Loucy (cell line): ENCODE results near the gene DPF1.

Experiments used
- H2AFZ ChIP-seq: fragments of 200-600 bp; sonication (generic); 2 replicates; pipeline ENCODE4 v1.6.0; 2016; ENCODE audit warnings: antibody characterized with exemption, mild to moderate bottlenecking, low read length, moderate library complexity
- H3F3A ChIP-seq: fragments of 200-600 bp; 2 replicates; pipeline ENCODE4 v1.6.0; 2016; ENCODE audit warnings: antibody characterized with exemption, low read depth, mild to moderate bottlenecking
- H3K27me3 ChIP-seq: fragments of 200-600 bp; sonication (generic); 2 replicates; pipeline ENCODE4 v1.6.1; 2014; ENCODE audit warnings: low read length, mild to moderate bottlenecking; ENCODE audit not compliant: insufficient read depth, poor library complexity, severe bottlenecking
- H3K36me3 ChIP-seq: fragments of 200-600 bp; sonication (generic); 2 replicates; pipeline ENCODE4 v1.6.1; 2016; ENCODE audit warnings: low read length; ENCODE audit not compliant: insufficient read depth
- H3K4me1 ChIP-seq: fragments of 200-600 bp; sonication (generic); 2 replicates; pipeline ENCODE4 v1.5.1; 2014; ENCODE audit warnings: low read length, mild to moderate bottlenecking; ENCODE audit not compliant: insufficient read depth, poor library complexity, severe bottlenecking
- H3K4me2 ChIP-seq: fragments of 200-600 bp; sonication (generic); 2 replicates; pipeline ENCODE4 v1.6.0; 2014; ENCODE audit warnings: antibody characterized with exemption, low read length, low read depth, mild to moderate bottlenecking; ENCODE audit not compliant: poor library complexity, severe bottlenecking
- H3K4me3 ChIP-seq: fragments of 200-600 bp; sonication (generic); 2 replicates; pipeline ENCODE4 v1.5.1; 2014; ENCODE audit warnings: low read length, mild to moderate bottlenecking, mixed read lengths; ENCODE audit not compliant: poor library complexity, severe bottlenecking
- H3K79me2 ChIP-seq: fragments of 200-600 bp; sonication (generic); 2 replicates; pipeline ENCODE4 v1.6.1; 2014; ENCODE audit warnings: low read length; ENCODE audit not compliant: insufficient read depth
- H3K9ac ChIP-seq: fragments of 200-600 bp; sonication (generic); 2 replicates; pipeline ENCODE4 v1.6.0; 2014; ENCODE audit warnings: mild to moderate bottlenecking, low read depth, low read length, moderate library complexity; ENCODE audit not compliant: poor library complexity, severe bottlenecking
- H3K9me2 ChIP-seq: fragments of 200-600 bp; sonication (generic); replicated peaks from 2 replicates; pipeline ENCODE4 v1.6.1; 2016; ENCODE audit warnings: low read depth, low read length, mixed read lengths
- H3K9me3 ChIP-seq: fragments of 200-600 bp; sonication (generic); 2 replicates; pipeline ENCODE4 v1.6.1; 2014; ENCODE audit warnings: mild to moderate bottlenecking, antibody characterized with exemption, low read length, low read depth; ENCODE audit not compliant: insufficient read depth
- H4K20me1 ChIP-seq: fragments of 200-600 bp; sonication (generic); 2 replicates; pipeline ENCODE4 v1.6.0; 2014; ENCODE audit warnings: antibody characterized with exemption, low read length, mild to moderate bottlenecking; ENCODE audit not compliant: insufficient read depth, poor library complexity, severe bottlenecking
- CTCF ChIP-seq: fragments of 200-600 bp; sonication (generic); conservative IDR thresholded peaks from 2 replicates; pipeline ENCODE4 v1.5.1; 2014; ENCODE audit warnings: mild to moderate bottlenecking, antibody characterized with exemption, low read length
- EZH2phosphoT487 ChIP-seq: fragments of 200-600 bp; IDR thresholded peaks from 2 replicates; pipeline ENCODE4 v1.6.1; 2018; ENCODE audit warnings: antibody characterized with exemption, mild to moderate bottlenecking, moderate library complexity, borderline replicate concordance

The DPF1 gene

GRCh38 chr19:38224014-38224862 lies at the start of gene DPF1:
Gene DPF1, minus strand, starts transcription at chr19:38224222. Its CDS starts 80 bp downstream, at chr19:38224142.
- Histone ChIP-seq H4K20me1 (no peaks in the 10 kb centered on the region), H3K79me2 (no peaks in the 10 kb centered on the region), H3K9me2 (no peaks in the 10 kb centered on the region), H3K36me3 (no peaks in the 10 kb centered on the region), H3K9ac (peak within 1 kb of the TSS; percentile 72), H3K4me1 (peaks cover 11% of the 10 kb centered on the region), H2AFZ (peak within 1 kb of the TSS; percentile 87), H3K9me3 (no peaks in the 10 kb centered on the region), H3F3A (no peaks in the 10 kb centered on the region), H3K27me3 (no peaks in the 10 kb centered on the region), H3K4me2 (peak within 1 kb of the TSS; percentile 76), H3K4me3 (peak within 1 kb of the TSS; percentile 84)
- TF ChIP-seq CTCF (peak; percentile 66), EZH2phosphoT487 (no peak)

- Histone ChIP-seq H3K9ac (no peak overlapping the region), H3K4me3 (no peak overlapping the region), H3K9me3 (no peaks in the 10 kb centered on the region), H3K36me3 (0 out of 2 replicates have a peak, but pooled peaks cover 2% of the 10 kb centered on the region), H3K27me3 (no peaks in the 10 kb centered on the region), H3K9me2 (no peaks in the 10 kb centered on the region), H3F3A (no peaks in the 10 kb centered on the region), H3K4me2 (no peak overlapping the region), H3K79me2 (peaks cover 97% of the 10 kb centered on the region), H3K4me1 (peaks cover 20% of the 10 kb centered on the region), H2AFZ (no peak overlapping the region), H4K20me1 (peaks cover 41% of the 10 kb centered on the region)
- TF ChIP-seq EZH2phosphoT487 (no peak), CTCF (no peak)
These were observed 49.5 kb upstream of the DPF1 start for GRCh38 chr19:38273499-38273898.

DNA sequence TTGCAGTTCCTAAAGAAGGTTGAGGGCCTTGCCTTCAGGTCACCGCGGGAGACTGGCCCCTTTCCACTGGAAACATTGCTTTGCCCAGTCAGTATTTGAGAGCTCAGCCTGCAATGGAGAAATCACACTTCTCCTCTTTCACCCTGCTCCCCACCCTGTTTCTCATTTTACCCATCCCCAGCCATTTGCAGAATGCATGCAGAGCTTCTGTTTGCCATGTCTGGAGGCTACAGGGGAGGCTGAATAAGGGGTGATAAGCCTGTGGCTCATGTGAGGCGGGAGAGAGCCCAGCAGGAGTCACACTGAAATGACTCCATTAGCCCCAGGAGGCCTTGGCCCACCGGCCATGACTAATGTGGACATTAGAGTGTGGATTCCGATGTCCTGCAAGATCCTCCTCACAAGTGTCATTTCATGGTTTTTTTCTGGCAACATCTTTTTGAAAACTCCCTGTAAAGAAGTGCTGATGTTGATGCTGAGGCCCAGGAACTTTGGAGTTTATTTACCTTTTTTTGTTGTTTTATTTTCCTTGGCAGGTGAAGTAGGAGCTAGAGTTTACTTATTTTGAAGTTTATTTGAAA lies 46.7 kb upstream of the DPF1 start:
- Histone ChIP-seq H3K9ac (peak overlapping the region; percentile 10), H4K20me1 (peaks cover 57% of the 10 kb centered on the region), H3K27me3 (no peaks in the 10 kb centered on the region), H3K79me2 (peaks cover 97% of the 10 kb centered on the region), H3K4me2 (peak overlapping the region; percentile 42), H2AFZ (no peak overlapping the region), H3K4me3 (no peak overlapping the region), H3K4me1 (peaks cover 47% of the 10 kb centered on the region), H3K9me3 (no peaks in the 10 kb centered on the region), H3K36me3 (no peaks in the 10 kb centered on the region), H3F3A (peaks cover 2% of the 10 kb centered on the region; the same call in 1 of the 2 replicates), H3K9me2 (no peaks in the 10 kb centered on the region)
- TF ChIP-seq EZH2phosphoT487 (no peak), CTCF (no peak)
